Measurements from ENCODE around the gene HEY2. TPM values are rescaled to one million over a fixed set of nuclear protein-coding genes. Genes with fewer than 3 reads are reported as not detected.
"Not testable (repeated sequence)": the region's sequence is repeated elsewhere in the genome, so short reads cannot be mapped to it uniquely, and the experiment has no call there.

Gene HEY2
- polyA plus RNA-seq, 3 donors from 2014 or later = 0.72 to 2.1 (median 0.76) TPM

DNA sequence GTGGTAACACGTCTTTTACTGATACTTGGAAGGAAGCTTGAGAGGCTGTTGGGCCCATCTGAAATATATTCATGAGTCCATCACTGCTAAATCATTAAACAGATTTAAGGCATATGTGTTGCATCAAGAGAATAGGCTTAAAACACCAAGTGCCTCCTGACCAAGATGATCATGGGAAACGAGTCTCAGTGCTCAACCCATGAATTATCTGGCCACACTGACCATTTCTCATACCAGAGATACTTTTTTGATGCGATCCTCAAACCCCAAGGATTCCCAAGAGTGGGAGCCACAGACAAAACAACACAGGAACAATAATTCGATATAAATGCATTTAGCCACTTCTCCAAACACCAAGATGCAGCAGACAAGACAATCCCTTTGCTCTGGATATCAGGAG, 17.2 kb downstream of the HEY2 start:
- Mint-ChIP-seq H3K36me3 (peaks cover 0 to 4% (median under 1%) of the 10 kb centered on the region in 3 donors), H3K4me3 (no peak overlapping the region), H3K27me3 (ENCODE audit: low read depth in 3 of 3) (peaks cover 2 to 12% (median 4%) of the 10 kb centered on the region in 3 donors), H3K4me1 (peaks cover 0 to 2% of the 10 kb centered on the region in 2 donors), H3K9me3 (no peaks in the 10 kb centered on the region), H3K27ac (no peak overlapping the region)
- no peak for DNase-seq

DNA sequence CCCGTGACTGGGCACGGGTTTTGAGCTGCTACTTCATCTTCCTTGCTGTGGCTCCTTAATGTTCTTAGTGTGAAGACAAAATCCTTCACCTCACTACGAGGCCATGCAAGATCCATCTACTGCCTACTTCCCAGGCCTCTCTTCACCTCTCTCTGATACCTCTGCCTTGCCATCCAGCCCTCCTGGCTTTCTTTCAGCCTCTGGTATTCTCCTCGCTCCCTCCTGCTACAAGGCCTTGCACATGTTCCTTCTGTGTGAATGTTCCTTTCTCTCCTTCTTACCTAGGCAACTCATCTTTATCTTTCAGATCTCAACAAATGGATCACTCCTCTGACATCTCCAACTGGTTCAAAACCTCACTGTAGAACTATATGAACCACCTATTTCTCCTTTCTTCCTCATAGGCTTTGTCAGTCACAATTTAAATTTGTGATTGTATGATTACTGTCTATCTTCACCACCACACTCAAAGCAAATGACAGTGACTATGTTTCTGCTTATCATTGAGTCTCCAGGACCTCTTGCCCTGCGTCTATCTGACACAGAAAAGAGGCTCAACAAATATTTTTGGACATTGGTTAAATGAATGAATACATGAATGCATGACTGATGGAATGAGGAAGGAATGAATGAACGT, 19.8 kb downstream of the HEY2 start:
- no peak for DNase-seq
- Mint-ChIP-seq H3K9me3 (no peaks in the 10 kb centered on the region), H3K36me3 (peaks cover 0 to 4% (median 0%) of the 10 kb centered on the region in 3 donors), H3K4me3 (no peak overlapping the region), H3K4me1 (peaks cover 0 to 2% of the 10 kb centered on the region in 2 donors), H3K27me3 (ENCODE audit: low read depth in 3 of 3) (peaks cover 2 to 11% (median 4%) of the 10 kb centered on the region in 3 donors), H3K27ac (no peak overlapping the region)

DNA sequence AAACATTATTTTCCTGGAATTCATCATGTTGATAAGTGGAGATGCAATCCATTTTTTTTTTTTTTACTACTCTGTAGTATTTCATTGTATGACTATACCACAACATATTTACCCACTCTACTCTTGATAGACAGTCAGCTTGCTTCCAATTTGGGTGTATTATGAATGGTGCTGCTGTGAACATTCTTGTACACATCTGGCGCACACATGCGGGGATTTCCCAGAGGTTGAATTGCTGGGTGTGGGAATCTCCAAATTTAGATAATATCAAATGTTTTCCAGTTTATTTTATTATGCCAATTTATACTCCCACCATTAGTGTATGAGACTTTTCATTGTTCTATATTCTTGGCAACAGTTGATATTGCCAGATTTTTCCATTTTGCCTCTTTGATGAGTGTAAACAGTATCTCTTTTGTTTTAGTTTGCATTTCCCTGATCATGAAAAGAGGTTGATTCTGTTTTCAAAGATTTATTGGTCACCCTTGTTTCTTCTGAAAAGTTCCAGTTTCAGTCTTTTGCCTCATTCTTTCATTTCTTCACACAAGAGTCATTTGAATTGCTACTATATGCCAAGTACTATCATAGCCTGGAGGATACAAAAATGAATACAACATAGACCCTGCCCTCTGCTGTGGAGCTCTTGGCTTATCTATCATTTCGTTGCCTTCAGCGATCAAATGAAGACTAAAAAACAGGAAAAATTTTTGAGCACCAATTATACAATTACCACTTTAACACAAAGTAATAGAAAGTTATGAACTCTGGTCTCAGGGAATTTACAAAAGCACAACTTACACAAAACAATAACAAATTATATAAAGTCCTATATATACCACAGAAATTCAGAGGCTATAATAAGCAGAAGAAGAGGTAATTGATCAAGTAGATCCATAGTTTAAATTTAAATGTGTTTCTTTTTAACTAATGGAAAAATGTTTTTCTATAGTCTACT, 24.2 kb downstream of the HEY2 start:
- Mint-ChIP-seq H3K27me3 (ENCODE audit: low read depth in 3 of 3) (peaks cover 0 to 11% (median 2%) of the 10 kb centered on the region in 3 donors), H3K4me1 (peaks cover 3 to 8% of the 10 kb centered on the region in 2 donors), H3K27ac (no peak overlapping the region), H3K9me3 (no peaks in the 10 kb centered on the region), H3K36me3 (peaks cover 0 to 4% (median 0%) of the 10 kb centered on the region in 3 donors), H3K4me3 (no peak overlapping the region)
- DNase-seq = no peak

DNA sequence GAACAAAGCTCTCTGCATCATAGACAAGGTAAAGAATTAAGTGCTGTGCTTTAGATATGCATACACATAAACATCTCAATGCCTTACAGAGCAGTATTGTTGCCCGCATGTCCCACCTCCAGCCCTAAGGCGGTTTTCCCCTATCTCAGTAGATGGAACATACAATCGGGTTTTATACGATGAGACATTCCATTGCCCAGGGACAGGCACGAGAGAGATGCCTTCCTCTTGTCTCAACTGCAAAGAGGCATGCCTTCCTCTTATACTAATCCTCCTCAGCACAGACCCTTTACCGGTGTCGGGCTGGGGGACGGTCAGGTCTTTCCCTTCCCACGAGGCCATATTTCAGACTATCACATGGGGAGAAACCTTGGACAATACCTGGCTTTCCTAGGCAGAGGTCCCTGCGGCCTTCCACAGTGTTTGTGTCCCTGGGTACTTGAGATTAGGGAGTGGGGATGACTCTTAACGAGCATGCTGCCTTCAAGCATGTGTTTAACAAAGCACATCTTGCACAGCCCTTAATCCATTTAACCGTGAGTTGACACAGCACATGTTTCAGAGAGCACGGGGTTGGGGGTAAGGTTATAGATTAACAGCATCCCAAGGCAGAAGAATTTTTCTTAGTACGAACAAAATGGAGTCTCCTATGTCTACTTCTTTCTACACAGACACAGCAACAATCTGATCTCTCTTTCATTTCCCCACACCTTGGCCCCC, 26.8 kb downstream of the HEY2 start:
- not testable (repeated sequence) for H3K4me3 Mint-ChIP-seq; H3K4me1 Mint-ChIP-seq; DNase-seq; H3K9me3 Mint-ChIP-seq; H3K27ac Mint-ChIP-seq; H3K36me3 Mint-ChIP-seq; H3K27me3 Mint-ChIP-seq (ENCODE audit: low read depth in 3 of 3)

DNA sequence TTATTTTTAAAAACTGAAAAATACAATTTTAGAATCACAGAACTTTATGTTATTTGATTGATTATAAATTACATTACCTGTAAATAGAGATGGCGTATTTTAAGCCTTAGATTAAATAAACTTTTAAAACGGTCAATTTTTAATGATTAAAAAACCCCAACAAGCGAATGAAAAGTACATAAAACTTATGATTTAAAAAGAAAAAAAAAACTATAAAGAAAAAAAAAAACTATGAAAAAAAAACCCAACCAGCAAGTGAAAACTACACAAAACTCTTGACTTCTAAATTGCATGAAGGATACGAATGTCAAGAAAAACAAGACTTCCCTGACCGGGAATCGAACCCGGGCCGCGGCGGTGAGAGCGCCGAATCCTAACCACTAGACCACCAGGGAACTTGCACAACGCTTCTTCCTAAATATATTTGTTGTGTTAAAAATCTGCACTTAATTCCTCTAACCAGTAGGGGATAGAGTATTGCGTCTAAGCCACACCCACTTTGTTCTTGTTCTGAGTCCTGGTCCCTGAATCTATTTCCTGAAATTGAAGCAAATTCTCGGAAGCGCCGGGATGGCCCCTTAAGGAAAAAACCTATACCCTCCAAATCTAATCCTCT, 30.6 kb downstream of the HEY2 start:
- peak; percentile 92 to 94 (median 93) for DNase-seq
- H3K36me3 Mint-ChIP-seq = no peaks in the 10 kb centered on the region
- no peaks in the 10 kb centered on the region for H3K27me3 Mint-ChIP-seq (ENCODE audit: low read depth in 3 of 3)
- H3K9me3 Mint-ChIP-seq = no peaks in the 10 kb centered on the region
- peaks cover 7 to 16% of the 10 kb centered on the region in 2 donors for H3K4me1 Mint-ChIP-seq
- H3K27ac Mint-ChIP-seq = no peak overlapping the region
- no peak overlapping the region for H3K4me3 Mint-ChIP-seq

DNA sequence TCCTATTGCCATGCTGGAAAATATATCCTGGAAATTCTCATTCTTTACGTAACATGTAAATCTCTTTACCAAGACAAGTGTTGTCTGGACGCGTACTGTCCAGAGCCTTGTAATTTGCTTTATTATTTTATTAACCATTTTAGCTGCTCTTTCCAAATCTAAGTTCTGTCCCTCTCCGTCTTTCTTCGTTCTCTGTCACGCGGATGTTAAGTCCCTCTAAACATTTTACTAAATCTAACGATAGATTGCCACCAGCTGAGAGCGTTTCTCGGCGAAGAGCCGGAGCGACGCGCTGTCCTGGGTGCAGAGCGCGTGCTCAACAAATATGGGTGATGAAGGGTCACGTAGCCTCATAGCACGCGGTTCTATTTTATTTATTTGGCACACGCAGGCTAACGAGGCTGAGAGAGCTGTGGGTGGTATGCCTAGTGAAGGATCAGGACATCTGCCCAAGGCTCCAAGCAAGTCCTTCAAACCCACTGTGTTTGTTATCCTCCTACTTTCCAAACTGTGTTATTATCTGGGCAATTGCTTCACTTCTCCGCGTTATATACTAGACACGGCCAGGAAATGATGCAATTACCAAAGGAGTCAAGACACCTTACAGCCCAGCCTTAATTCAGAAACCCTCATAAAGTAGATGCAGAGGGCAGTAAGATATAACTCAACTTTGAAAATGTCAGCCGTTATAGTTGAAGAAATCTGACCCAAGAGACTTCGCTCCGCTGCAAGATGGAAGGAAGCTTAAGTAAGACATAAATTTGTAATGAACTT, 31.3 kb downstream of the HEY2 start:
- peaks cover 7 to 16% of the 10 kb centered on the region in 2 donors for H3K4me1 Mint-ChIP-seq
- peak; percentile 70 to 75 (median 74) for DNase-seq
- H3K4me3 Mint-ChIP-seq = no peak overlapping the region
- H3K36me3 Mint-ChIP-seq = no peaks in the 10 kb centered on the region
- no peaks in the 10 kb centered on the region for H3K27me3 Mint-ChIP-seq (ENCODE audit: low read depth in 3 of 3)
- no peak overlapping the region for H3K27ac Mint-ChIP-seq
- H3K9me3 Mint-ChIP-seq = no peaks in the 10 kb centered on the region

DNA sequence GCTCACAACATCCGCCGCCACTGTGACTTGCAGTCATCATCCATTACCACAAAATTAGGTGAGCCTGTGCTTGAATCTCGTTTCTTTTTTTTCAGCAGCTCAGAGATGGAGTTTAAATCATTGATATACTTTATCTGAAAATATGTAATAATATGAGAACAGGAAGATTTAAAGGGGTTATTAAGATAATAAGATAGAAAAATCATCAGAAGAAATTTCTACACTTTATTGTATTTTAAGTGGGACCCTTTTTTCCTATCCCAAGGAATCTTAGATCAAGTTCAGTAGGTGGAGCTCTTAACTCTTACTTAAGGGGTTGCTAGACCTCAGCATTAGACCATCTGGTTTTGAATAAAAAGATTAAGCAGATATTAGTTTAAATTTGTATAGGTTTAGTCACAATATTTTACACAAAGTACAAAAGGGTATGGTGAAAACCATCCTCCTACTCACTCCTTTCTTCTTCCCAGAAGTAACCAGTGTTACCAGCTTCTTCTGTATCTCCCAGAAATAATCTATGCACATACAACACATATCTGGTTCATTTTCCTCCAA, 32.0 kb downstream of the HEY2 start:
- Mint-ChIP-seq H3K27ac (no peak overlapping the region), H3K9me3 (no peaks in the 10 kb centered on the region), H3K4me1 (peaks cover 7 to 16% of the 10 kb centered on the region in 2 donors), H3K27me3 (ENCODE audit: low read depth in 3 of 3) (no peaks in the 10 kb centered on the region), H3K4me3 (no peak overlapping the region), H3K36me3 (no peaks in the 10 kb centered on the region)
- no peak for DNase-seq

DNA sequence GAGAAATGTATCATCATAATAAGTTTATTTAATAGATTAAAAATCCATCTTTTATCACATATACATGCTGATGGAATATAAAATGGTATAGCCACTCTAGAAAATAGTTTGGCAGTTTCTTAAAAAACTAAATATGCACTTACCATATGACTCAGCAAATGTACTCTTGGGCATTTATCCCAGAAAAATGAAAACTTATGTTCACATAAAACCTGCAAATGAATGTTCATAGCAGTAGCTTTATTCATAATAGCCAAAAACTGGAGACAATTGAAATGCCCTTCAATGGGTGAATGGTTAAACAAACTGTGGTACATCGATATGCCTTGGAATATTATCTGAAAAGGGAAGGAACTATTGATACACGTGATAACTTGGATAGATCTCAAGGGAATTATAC, 34.9 kb downstream of the HEY2 start:
- H3K4me3 Mint-ChIP-seq = no peak overlapping the region
- H3K27ac Mint-ChIP-seq = no peak overlapping the region
- no peaks in the 10 kb centered on the region for H3K27me3 Mint-ChIP-seq (ENCODE audit: low read depth in 3 of 3)
- DNase-seq = no peak
- H3K9me3 Mint-ChIP-seq = no peaks in the 10 kb centered on the region
- H3K4me1 Mint-ChIP-seq = peaks cover 20 to 21% of the 10 kb centered on the region in 2 donors
- H3K36me3 Mint-ChIP-seq = peaks cover 0 to 5% (median 0%) of the 10 kb centered on the region in 3 donors

DNA sequence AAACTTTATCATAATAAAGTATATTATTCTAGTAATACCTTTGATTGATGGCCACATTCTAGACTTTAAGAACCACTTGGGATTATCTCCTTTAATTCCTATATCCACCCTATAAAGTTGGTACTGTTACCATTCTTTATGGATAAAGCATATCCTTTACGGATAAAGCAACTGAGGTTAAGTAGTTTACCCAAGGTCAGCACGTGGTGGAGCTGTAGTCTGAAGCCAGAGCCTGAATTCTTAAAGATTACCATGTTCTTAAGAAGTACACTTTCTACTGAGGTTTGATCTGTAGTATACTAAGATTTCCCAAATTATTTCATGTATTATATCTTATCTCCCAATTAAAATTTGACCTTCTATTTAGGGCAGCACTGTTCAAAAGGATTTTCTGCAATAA, 38.4 kb downstream of the HEY2 start:
- peaks cover 0 to 5% (median 0%) of the 10 kb centered on the region in 3 donors for H3K36me3 Mint-ChIP-seq
- no peaks in the 10 kb centered on the region for H3K9me3 Mint-ChIP-seq
- H3K27me3 Mint-ChIP-seq (ENCODE audit: low read depth in 3 of 3) = peaks cover 0 to 10% (median 4%) of the 10 kb centered on the region in 3 donors
- peak overlapping the region in 2 of 5 donors; percentile 1 to 54 for H3K4me3 Mint-ChIP-seq
- H3K4me1 Mint-ChIP-seq = peaks cover 39 to 40% of the 10 kb centered on the region in 2 donors
- H3K27ac Mint-ChIP-seq = peak overlapping the region in 5 of 6 donors; percentile 40 to 79 (median 58)
- DNase-seq = no peak

DNA sequence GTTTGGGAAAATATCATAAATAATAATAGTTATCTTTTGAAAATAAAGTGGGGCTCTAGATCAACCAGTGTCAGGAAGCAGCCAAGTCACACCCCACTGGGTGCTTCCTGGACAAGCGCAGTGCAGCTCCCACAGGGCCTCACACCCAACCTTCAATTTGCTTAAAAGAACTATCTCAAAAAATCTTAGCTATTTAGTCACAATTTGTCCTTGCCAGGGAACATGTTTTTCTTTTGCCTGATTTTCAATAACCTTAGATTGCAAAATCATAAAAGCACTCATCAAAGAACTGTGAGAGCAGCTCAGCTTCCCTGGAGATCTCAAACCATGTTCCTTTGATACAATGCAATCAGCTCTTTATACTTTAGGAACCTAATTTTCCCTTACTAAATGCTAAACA, 39.7 kb downstream of the HEY2 start:
- Mint-ChIP-seq H3K4me3 (peak overlapping the region; percentile 89 to 93 (median 91)), H3K4me1 (peaks cover 50 to 53% of the 10 kb centered on the region in 2 donors), H3K36me3 (peaks cover 0 to 5% (median 0%) of the 10 kb centered on the region in 3 donors), H3K27ac (peak overlapping the region; percentile 94 to 99 (median 98)), H3K27me3 (ENCODE audit: low read depth in 3 of 3) (peaks cover 0 to 10% (median 4%) of the 10 kb centered on the region in 3 donors), H3K9me3 (no peaks in the 10 kb centered on the region)
- DNase-seq = peak; percentile 16 to 29 (median 24)

DNA sequence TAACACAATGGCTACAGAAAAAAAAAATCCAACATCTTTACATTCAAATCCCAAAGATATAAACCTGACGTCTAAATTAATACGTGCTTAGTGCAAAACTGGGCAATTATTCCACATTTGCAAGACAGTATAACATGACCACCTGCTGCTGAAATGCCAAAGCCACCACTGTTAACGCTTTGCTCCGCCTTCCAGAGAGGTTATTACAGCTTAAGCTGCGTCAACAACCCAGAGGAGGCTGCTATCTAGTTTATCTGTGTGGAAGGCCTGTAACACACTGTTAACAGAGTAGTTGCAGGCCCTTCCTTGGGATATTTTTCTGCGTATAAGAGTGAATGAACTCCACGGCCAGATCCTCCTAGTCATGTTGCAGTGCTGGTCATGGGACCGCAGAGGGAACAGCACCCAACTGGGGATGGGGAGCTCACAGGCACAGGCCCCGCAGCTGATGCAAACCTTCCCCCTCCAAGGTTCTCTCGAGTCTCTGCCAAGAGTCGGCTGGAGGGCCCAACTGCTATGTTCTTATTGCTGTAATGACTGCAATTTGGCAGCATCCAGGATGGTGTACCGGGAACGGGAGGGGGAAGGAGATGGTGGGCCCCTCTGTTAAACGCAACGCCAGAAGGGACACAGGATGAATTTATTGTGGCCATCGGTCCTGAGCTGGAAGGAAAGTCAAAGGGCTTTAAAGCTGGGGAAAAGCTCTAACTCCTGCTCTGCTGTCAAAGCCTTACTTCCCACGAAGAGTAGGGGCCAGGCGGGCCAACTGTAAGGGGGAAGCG, 40.3 kb downstream of the HEY2 start:
- Mint-ChIP-seq H3K27ac (peak overlapping the region; percentile 94 to 99 (median 98)), H3K27me3 (ENCODE audit: low read depth in 3 of 3) (peaks cover 0 to 10% (median 4%) of the 10 kb centered on the region in 3 donors), H3K36me3 (peaks cover 0 to 5% (median 0%) of the 10 kb centered on the region in 3 donors), H3K4me3 (peak overlapping the region; percentile 89 to 93 (median 91)), H3K9me3 (no peaks in the 10 kb centered on the region), H3K4me1 (peaks cover 54 to 59% of the 10 kb centered on the region in 2 donors)
- DNase-seq = peak; percentile 22 to 49 (median 49)

All from immature natural killer cell (primary cell).